Measurements from ENCODE around the gene SULT1B1.

Gene SULT1B1

GRCh38 chr4:69748173-69748572 is 12.2 kb downstream of the SULT1B1 start:
- Mint-ChIP-seq H3K27ac (no peak overlapping the region), H3K4me1 (no peaks in the 10 kb centered on the region), H3K36me3 (ENCODE audit: low read depth) (no peaks in the 10 kb centered on the region), H3K4me3 (no peak overlapping the region), H3K9me3 (no peaks in the 10 kb centered on the region), H3K27me3 (ENCODE audit: low read depth, poor library complexity) (peaks cover 4% of the 10 kb centered on the region)
- no peak for TF ChIP-seq CTCF (IDR thresholded peaks at IDR 0.05)
- DNase-seq, result no peak

- Mint-ChIP-seq H3K4me1 (no peaks in the 10 kb centered on the region), H3K36me3 (ENCODE audit: low read depth) (no peaks in the 10 kb centered on the region), H3K4me3 (no peak overlapping the region), H3K27ac (no peak overlapping the region), H3K27me3 (ENCODE audit: low read depth, poor library complexity) (no peaks in the 10 kb centered on the region), H3K9me3 (no peaks in the 10 kb centered on the region)
- DNase-seq, result no peak
- no peak for TF ChIP-seq CTCF (IDR thresholded peaks at IDR 0.05)
Observed at GRCh38 chr4:69744157-69744478, 16.3 kb downstream of the SULT1B1 start.

- H3K9me3 Mint-ChIP-seq, result no peaks in the 10 kb centered on the region
- H3K27ac Mint-ChIP-seq, result no peak overlapping the region
Observed at GRCh38 chr4:69743476-69744156, 16.8 kb downstream of the SULT1B1 start.

GRCh38 chr4:69742596-69742995 is 17.8 kb downstream of the SULT1B1 start:
- TF ChIP-seq CTCF (IDR thresholded peaks at IDR 0.05), result no peak
- no peak overlapping the region for H3K27ac Mint-ChIP-seq
- H3K4me3 Mint-ChIP-seq, result no peak overlapping the region
- H3K9me3 Mint-ChIP-seq, result no peaks in the 10 kb centered on the region
- H3K4me1 Mint-ChIP-seq, result no peaks in the 10 kb centered on the region
- no peaks in the 10 kb centered on the region for H3K36me3 Mint-ChIP-seq (ENCODE audit: low read depth)
- no peak for DNase-seq
- no peaks in the 10 kb centered on the region for H3K27me3 Mint-ChIP-seq (ENCODE audit: low read depth, poor library complexity)

More at GRCh38 chr4:69743476-69744156, 16.8 kb downstream of the SULT1B1 start:
- Mint-ChIP-seq H3K36me3 (ENCODE audit: low read depth) (no peaks in the 10 kb centered on the region), H3K4me3 (no peak overlapping the region), H3K27me3 (ENCODE audit: low read depth, poor library complexity) (no peaks in the 10 kb centered on the region), H3K4me1 (no peaks in the 10 kb centered on the region)
- TF ChIP-seq CTCF (IDR thresholded peaks at IDR 0.05), result no peak
- no peak for DNase-seq

GRCh38 chr4:69738872-69739271 is 21.5 kb downstream of the SULT1B1 start:
- DNase-seq, result no peak
- H3K27ac Mint-ChIP-seq, result no peak overlapping the region
- no peaks in the 10 kb centered on the region for H3K4me1 Mint-ChIP-seq
- H3K27me3 Mint-ChIP-seq (ENCODE audit: low read depth, poor library complexity), result no peaks in the 10 kb centered on the region
- H3K9me3 Mint-ChIP-seq, result no peaks in the 10 kb centered on the region
- no peak for TF ChIP-seq CTCF (IDR thresholded peaks at IDR 0.05)
- H3K36me3 Mint-ChIP-seq (ENCODE audit: low read depth), result no peaks in the 10 kb centered on the region
- no peak overlapping the region for H3K4me3 Mint-ChIP-seq

GRCh38 chr4:69735119-69735518 is 25.3 kb downstream of the SULT1B1 start:
- Mint-ChIP-seq H3K4me3 (no peak overlapping the region), H3K4me1 (no peaks in the 10 kb centered on the region), H3K27me3 (ENCODE audit: low read depth, poor library complexity) (no peaks in the 10 kb centered on the region), H3K27ac (no peak overlapping the region), H3K9me3 (no peaks in the 10 kb centered on the region), H3K36me3 (ENCODE audit: low read depth) (no peaks in the 10 kb centered on the region)
- DNase-seq, result no peak
- TF ChIP-seq CTCF (IDR thresholded peaks at IDR 0.05), result no peak

Measured in nephron progenitor cell (in vitro differentiated cells).